SK-N-SH (cell line): ENCODE results near the gene ATP1A1. TPM values are rescaled to one million over a fixed set of nuclear protein-coding genes. Genes with fewer than 3 reads are reported as not detected.

ENCODE experiments used
- CTCF ChIA-PET: fragments of 300-600, 350-600 bp; formaldehyde crosslinking; extraction: SDS; loops from one replicate; lab custom pipeline; 2021; lab: Yijun Ruan, JAX
- POLR2A ChIA-PET: fragments of 350-600 bp; sonication (Branson Sonifier 250); formaldehyde crosslinking; extraction: SDS; loops from one replicate; lab custom pipeline; 2020; ENCODE audit warnings: antibody characterized with exemption, inconsistent platforms; lab: Yijun Ruan, JAX
- DNase-seq: peaks from one replicate; pipeline ENCODE4 v3.0.0; 2012
- H2AFZ ChIP-seq: fragments of 200-600 bp; sonication (generic); 2 replicates; pipeline ENCODE4 v1.8.1; 2016; ENCODE audit warnings: antibody characterized with exemption, mild to moderate bottlenecking, low read depth
- H3F3A ChIP-seq: fragments of 200-600 bp; sonication (generic); replicated peaks from 2 replicates; pipeline ENCODE3; 2016; ENCODE audit warnings: antibody characterized with exemption, mild to moderate bottlenecking; ENCODE audit not compliant: insufficient read depth
- H3K27ac ChIP-seq, 2 experiments: fragments of 200-500 bp in 1 of 2; fragments of 200-600 bp in 1 of 2; sonication (Bioruptor generic) in 1 of 2; sonication (generic), shearing (Covaris generic) in 1 of 2; 2 replicates each; pipeline versions ENCODE4 v1.5.1 to v1.6.1; 2014 to 2016; ENCODE audit warnings: low read depth in 2 of 2, inconsistent platforms in 1 of 2, low read length in 1 of 2, mild to moderate bottlenecking in 1 of 2, mixed read lengths in 1 of 2
- H3K27me3 ChIP-seq: fragments of 200-600 bp; sonication (generic), shearing (Covaris generic); 2 replicates; pipeline ENCODE4 v1.6.1; 2016; ENCODE audit warnings: mixed run types; ENCODE audit not compliant: insufficient read depth
- H3K36me3 ChIP-seq, 2 experiments: fragments of 200-500 bp in 1 of 2; fragments of 200-600 bp in 1 of 2; sonication (Bioruptor generic) in 1 of 2; sonication (generic) in 1 of 2; replicated peaks in 1 of 2; 2 replicates each; pipeline versions ENCODE3 to v1.5.1; 2014 to 2016; ENCODE audit warnings: low read length in 1 of 2, mild to moderate bottlenecking in 1 of 2; ENCODE audit not compliant: insufficient read depth in 2 of 2, control insufficient read depth in 1 of 2
- H3K4me1 ChIP-seq, 2 experiments: fragments of 200-500 bp in 1 of 2; fragments of 200-600 bp in 1 of 2; sonication (Bioruptor generic) in 1 of 2; sonication (generic), shearing (Covaris generic) in 1 of 2; 2 replicates each; pipeline versions ENCODE4 v1.5.1 to v1.6.1; 2014 to 2016; ENCODE audit warnings: low read depth in 1 of 2, low read length in 1 of 2, mixed run types in 1 of 2; ENCODE audit not compliant: insufficient read depth in 2 of 2, control insufficient read depth in 1 of 2
- H3K4me2 ChIP-seq: fragments of 200-600 bp; sonication (generic), shearing (Covaris generic); 2 replicates; pipeline ENCODE4 v1.6.1; 2017; ENCODE audit warnings: mixed run types
- H3K4me3 ChIP-seq, 2 experiments: fragments of 200-500 bp in 1 of 2; fragments of 200-600 bp in 1 of 2; sonication (Bioruptor generic) in 1 of 2; sonication (generic), shearing (Covaris generic) in 1 of 2; 2 replicates each; pipeline versions ENCODE4 v1.5.1 to v1.8.1; 2014 to 2016; ENCODE audit warnings: low read depth in 2 of 2, inconsistent platforms in 1 of 2, low read length in 1 of 2, mild to moderate bottlenecking in 1 of 2, mixed read lengths in 1 of 2, moderate library complexity in 1 of 2
- H3K79me2 ChIP-seq: fragments of 200-600 bp; sonication (generic); 2 replicates; pipeline ENCODE4 v1.8.1; 2017; ENCODE audit warnings: mild to moderate bottlenecking; ENCODE audit not compliant: insufficient read depth
- H3K9ac ChIP-seq: fragments of 200-600 bp; sonication (generic); 2 replicates; pipeline ENCODE4 v1.6.1; 2017; ENCODE audit warnings: mixed run types
- H3K9me2 ChIP-seq: fragments of 200-600 bp; sonication (generic); 2 replicates; pipeline ENCODE4 v1.6.1; 2017; ENCODE audit warnings: mixed run types
- H3K9me3 ChIP-seq: fragments of 200-600 bp; sonication (generic); 2 replicates; pipeline ENCODE4 v1.6.1; 2017; ENCODE audit warnings: mixed run types, mild to moderate bottlenecking, moderate library complexity
- H4K20me1 ChIP-seq: fragments of 200-600 bp; sonication (generic); 2 replicates; pipeline ENCODE4 v1.6.1; 2017; ENCODE audit warnings: mild to moderate bottlenecking, mixed run types; ENCODE audit not compliant: insufficient read depth
- CHD2 ChIP-seq: fragments of 150-350 bp; IDR thresholded peaks from 2 replicates; pipeline ENCODE4 v1.6.1; 2018; ENCODE audit warnings: low read length; ENCODE audit not compliant: partially characterized antibody
- EP300 ChIP-seq, 2 experiments: IDR thresholded peaks; 2 replicates each; pipeline versions ENCODE4 v1.4.0 to v1.6.1; 2012; ENCODE audit warnings: borderline replicate concordance in 1 of 2, low read depth in 1 of 2, low read length in 1 of 2
- EZH2phosphoT487 ChIP-seq: fragments of 200-600 bp; sonication (generic); IDR thresholded peaks from 2 replicates; pipeline ENCODE4 v1.6.1; 2017; ENCODE audit warnings: low read depth, mixed run types, mild to moderate bottlenecking, antibody characterized with exemption, moderate library complexity, borderline replicate concordance
- FOSL2 ChIP-seq: IDR thresholded peaks from 2 replicates; pipeline ENCODE4 v1.4.0; 2012; ENCODE audit warnings: low read depth, mild to moderate bottlenecking, moderate library complexity, borderline replicate concordance
- GABPA ChIP-seq: IDR thresholded peaks from 2 replicates; pipeline ENCODE4 v1.4.0; 2012; ENCODE audit warnings: low read depth, mild to moderate bottlenecking
- NFIC ChIP-seq: IDR thresholded peaks from 2 replicates; pipeline ENCODE4 v1.4.0; 2012; ENCODE audit warnings: borderline replicate concordance
- RFX5 ChIP-seq: IDR thresholded peaks from 2 replicates; pipeline ENCODE4 v1.6.1; 2012; ENCODE audit warnings: mild to moderate bottlenecking, improper control_type of control experiment, low read length
- TAF1 ChIP-seq: IDR thresholded peaks from 2 replicates; pipeline ENCODE4 v1.6.1; 2012; ENCODE audit warnings: low read depth, mild to moderate bottlenecking, low read length, moderate library complexity, borderline replicate concordance
- TCF12 ChIP-seq: IDR thresholded peaks from 2 replicates; pipeline ENCODE4 v1.4.0; 2012
- YY1 ChIP-seq: IDR thresholded peaks from 2 replicates; pipeline ENCODE4 v1.4.0; 2012; ENCODE audit warnings: low read depth, mild to moderate bottlenecking
- WGBS: methylation state at CpG from one replicate; pipeline ENCODE4 v1.1.6; 2017; ENCODE audit warnings: low lambda C conversion rate; 5-methylcytosine and 5-hydroxymethylcytosine counted together
- polyA plus RNA-seq, 3 experiments: library from polyadenylated mRNA; depleted of rRNA; stranded (reverse); fragments of >200 nt; gene quantifications; 2 replicates each; pipeline ENCODE4 v1.2.3, GENCODE V29; 2012
- TF ChIP-seq, protein P1 (sequence below): fragments of 200-600 bp; sonication (generic); IDR thresholded peaks from 2 replicates; pipeline ENCODE4 v1.6.1; 2017; ENCODE audit warnings: antibody characterized with exemption, mild to moderate bottlenecking, moderate library complexity
- TF ChIP-seq, protein P2 (sequence below): IDR thresholded peaks from 2 replicates; pipeline ENCODE4; 2012
- TF ChIP-seq, protein P3 (sequence below): fragments of 150-350 bp; IDR thresholded peaks from 2 replicates; pipeline ENCODE4 v1.6.1; 2016; ENCODE audit warnings: mild to moderate bottlenecking, low read depth, low read length
- TF ChIP-seq, protein P4 (sequence below): IDR thresholded peaks from 2 replicates; pipeline ENCODE4 v1.4.0; 2012; ENCODE audit warnings: low read depth

ATP1A1 gene
- polyA plus RNA-seq, 1 of the 3 experiments (the other 2 are of a cell fraction): 233 TPM

DNA sequence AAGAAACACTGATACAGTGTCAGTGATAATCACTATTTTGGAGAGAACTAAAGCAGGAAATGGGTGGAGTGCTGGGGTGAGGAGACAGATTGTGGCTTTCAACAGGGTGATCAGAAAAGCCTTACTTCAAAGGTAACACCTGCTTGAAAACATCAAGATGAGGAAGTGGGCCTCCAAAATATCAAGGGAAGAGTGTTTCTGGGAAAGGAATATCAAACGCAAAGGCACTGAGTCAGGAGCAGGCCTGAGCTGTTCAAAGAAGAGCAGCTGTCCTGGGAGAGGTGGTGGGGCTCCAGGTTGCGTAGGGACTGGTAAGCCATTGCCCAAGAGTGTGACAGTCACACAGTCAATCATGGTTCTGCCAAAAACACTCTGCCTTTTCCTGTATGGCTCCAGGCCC is 47.1 kb upstream of the ATP1A1 start:
- no peak overlapping the region for H3K27ac ChIP-seq
- CTCF ChIA-PET: no interaction called here
- no peaks in the 10 kb centered on the region for H3F3A ChIP-seq
- POLR2A ChIA-PET: no interaction called here
- DNase-seq: no peak
- no peak overlapping the region for H3K4me2 ChIP-seq
- H3K4me3 ChIP-seq: no peak overlapping the region
- H3K79me2 ChIP-seq: no peaks in the 10 kb centered on the region
- H3K4me1 ChIP-seq: no peaks in the 10 kb centered on the region; a peak in 2 of 4 replicates
- no peaks in the 10 kb centered on the region for H3K36me3 ChIP-seq
- no peak overlapping the region for H3K9ac ChIP-seq
- no peak overlapping the region for H2AFZ ChIP-seq
- H4K20me1 ChIP-seq: no peaks in the 10 kb centered on the region
- H3K9me3 ChIP-seq: no peaks in the 10 kb centered on the region
- H3K9me2 ChIP-seq: no peaks in the 10 kb centered on the region
- 64% methylated on average over 1 of the region's 2 CpGs for WGBS
- TF ChIP-seq, protein P1, sequence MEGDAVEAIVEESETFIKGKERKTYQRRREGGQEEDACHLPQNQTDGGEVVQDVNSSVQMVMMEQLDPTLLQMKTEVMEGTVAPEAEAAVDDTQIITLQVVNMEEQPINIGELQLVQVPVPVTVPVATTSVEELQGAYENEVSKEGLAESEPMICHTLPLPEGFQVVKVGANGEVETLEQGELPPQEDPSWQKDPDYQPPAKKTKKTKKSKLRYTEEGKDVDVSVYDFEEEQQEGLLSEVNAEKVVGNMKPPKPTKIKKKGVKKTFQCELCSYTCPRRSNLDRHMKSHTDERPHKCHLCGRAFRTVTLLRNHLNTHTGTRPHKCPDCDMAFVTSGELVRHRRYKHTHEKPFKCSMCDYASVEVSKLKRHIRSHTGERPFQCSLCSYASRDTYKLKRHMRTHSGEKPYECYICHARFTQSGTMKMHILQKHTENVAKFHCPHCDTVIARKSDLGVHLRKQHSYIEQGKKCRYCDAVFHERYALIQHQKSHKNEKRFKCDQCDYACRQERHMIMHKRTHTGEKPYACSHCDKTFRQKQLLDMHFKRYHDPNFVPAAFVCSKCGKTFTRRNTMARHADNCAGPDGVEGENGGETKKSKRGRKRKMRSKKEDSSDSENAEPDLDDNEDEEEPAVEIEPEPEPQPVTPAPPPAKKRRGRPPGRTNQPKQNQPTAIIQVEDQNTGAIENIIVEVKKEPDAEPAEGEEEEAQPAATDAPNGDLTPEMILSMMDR: no peak
- no peak for TF ChIP-seq EP300 (IDR thresholded peaks at IDR 0.05; ENCODE audit: borderline replicate concordance in 1 of 2, low read depth in 1 of 2, low read length in 1 of 2)
- TF ChIP-seq EZH2phosphoT487: no peak
- no peak for TF ChIP-seq GABPA
- TF ChIP-seq TAF1: no peak
- no peak for TF ChIP-seq TCF12
- no peak for TF ChIP-seq FOSL2
- TF ChIP-seq, protein P2, sequence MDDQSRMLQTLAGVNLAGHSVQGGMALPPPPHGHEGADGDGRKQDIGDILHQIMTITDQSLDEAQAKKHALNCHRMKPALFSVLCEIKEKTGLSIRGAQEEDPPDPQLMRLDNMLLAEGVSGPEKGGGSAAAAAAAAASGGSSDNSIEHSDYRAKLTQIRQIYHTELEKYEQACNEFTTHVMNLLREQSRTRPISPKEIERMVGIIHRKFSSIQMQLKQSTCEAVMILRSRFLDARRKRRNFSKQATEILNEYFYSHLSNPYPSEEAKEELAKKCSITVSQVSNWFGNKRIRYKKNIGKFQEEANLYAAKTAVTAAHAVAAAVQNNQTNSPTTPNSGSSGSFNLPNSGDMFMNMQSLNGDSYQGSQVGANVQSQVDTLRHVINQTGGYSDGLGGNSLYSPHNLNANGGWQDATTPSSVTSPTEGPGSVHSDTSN: no peak
- TF ChIP-seq, protein P3, sequence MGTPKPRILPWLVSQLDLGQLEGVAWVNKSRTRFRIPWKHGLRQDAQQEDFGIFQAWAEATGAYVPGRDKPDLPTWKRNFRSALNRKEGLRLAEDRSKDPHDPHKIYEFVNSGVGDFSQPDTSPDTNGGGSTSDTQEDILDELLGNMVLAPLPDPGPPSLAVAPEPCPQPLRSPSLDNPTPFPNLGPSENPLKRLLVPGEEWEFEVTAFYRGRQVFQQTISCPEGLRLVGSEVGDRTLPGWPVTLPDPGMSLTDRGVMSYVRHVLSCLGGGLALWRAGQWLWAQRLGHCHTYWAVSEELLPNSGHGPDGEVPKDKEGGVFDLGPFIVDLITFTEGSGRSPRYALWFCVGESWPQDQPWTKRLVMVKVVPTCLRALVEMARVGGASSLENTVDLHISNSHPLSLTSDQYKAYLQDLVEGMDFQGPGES: no peak
- no peak for TF ChIP-seq RFX5
- no peaks in the 10 kb centered on the region for H3K27me3 ChIP-seq

DNA sequence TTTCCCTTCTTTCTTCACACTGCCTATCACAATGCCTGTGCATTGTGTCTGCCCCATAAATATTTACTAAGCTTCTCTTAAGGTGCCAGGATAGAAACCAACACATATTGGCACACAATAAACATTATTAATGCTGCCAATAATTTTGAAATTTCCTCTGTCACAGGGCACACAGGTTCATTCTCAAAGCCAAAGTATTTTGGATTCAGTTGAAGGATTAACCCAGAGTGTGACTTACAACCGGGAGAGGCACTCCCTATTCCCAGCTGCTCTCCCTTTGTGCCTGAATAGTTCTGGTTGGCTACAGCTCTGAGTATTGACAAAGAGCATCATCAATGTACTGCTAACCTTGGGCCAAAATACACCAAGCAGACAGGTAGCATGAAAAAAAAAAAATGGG is 46.6 kb upstream of the ATP1A1 start:
- WGBS: 33% methylated on average over 1 of the region's 1 CpG
- ChIA-PET CTCF (no interaction called here), POLR2A (no interaction called here)
- TF ChIP-seq NFIC (no peak), GABPA (no peak), YY1 (no peak), CHD2 (no peak), RFX5 (no peak)
- TF ChIP-seq, protein P4, sequence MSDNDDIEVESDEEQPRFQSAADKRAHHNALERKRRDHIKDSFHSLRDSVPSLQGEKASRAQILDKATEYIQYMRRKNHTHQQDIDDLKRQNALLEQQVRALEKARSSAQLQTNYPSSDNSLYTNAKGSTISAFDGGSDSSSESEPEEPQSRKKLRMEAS: no peak
- TF ChIP-seq, protein P3: no peak
- no peak overlapping the region for H3K27ac ChIP-seq
- no peaks in the 10 kb centered on the region for H3K27me3 ChIP-seq
- H3K4me2 ChIP-seq: no peak overlapping the region
- no peaks in the 10 kb centered on the region for H4K20me1 ChIP-seq
- no peak overlapping the region for H3K9ac ChIP-seq
- DNase-seq: no peak
- H3K36me3 ChIP-seq: no peaks in the 10 kb centered on the region
- no peaks in the 10 kb centered on the region for H3F3A ChIP-seq
- no peaks in the 10 kb centered on the region for H3K9me2 ChIP-seq
- H3K79me2 ChIP-seq: no peaks in the 10 kb centered on the region
- H3K9me3 ChIP-seq: no peaks in the 10 kb centered on the region
- H2AFZ ChIP-seq: no peak overlapping the region
- no peak overlapping the region for H3K4me3 ChIP-seq
- H3K4me1 ChIP-seq: no peaks in the 10 kb centered on the region; a peak in 1 of 4 replicates
